GM19438 (cell line): ENCODE measurements around the gene ASCC3.

Experiments
- ATAC-seq: cut with Tn5 transposase; IDR thresholded peaks from one replicate; pipeline ENCODE4 v1.9.1; 2021; ENCODE audit warnings: low read depth; ENCODE audit not compliant: unreplicated experiment

Gene ASCC3

DNA sequence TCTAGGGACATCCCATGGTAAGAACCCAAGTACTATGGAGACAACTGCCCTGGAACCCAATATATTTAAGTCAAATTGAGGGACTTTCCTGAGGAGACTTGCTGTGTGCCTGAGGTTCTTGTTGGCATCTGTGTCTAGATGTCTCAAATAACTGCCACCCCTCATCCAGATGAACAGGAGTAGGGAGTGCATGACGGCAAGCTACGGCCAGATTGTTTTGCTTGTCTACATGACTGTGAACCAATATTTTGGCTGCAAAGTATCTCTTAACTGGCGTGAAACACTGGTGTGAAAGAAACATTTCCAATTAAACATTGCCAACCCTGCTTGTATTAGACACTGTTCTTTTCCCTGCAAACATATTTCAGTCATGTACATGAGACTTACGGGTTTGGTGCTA lies 364.0 kb downstream of the ASCC3 start:
- no peak for ATAC-seq

DNA sequence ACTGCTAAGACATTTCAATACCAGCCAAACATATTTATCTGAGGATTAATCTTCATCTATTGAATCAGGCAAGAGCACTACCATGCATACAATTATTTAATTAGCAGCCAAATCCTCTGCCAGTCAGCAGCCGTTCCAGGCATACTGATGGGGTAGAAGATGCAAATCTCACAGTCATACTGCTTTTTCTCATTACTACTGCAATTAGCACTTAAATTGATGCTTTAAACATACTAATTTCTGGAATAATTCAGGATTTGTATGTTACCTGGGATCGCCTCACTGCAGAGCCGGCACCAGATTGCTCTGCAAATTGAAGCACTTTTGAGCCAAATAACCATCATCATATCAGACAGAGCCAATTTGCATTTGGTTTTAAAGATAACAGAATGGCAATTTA lies 366.5 kb downstream of the ASCC3 start:
- ATAC-seq = no peak

DNA sequence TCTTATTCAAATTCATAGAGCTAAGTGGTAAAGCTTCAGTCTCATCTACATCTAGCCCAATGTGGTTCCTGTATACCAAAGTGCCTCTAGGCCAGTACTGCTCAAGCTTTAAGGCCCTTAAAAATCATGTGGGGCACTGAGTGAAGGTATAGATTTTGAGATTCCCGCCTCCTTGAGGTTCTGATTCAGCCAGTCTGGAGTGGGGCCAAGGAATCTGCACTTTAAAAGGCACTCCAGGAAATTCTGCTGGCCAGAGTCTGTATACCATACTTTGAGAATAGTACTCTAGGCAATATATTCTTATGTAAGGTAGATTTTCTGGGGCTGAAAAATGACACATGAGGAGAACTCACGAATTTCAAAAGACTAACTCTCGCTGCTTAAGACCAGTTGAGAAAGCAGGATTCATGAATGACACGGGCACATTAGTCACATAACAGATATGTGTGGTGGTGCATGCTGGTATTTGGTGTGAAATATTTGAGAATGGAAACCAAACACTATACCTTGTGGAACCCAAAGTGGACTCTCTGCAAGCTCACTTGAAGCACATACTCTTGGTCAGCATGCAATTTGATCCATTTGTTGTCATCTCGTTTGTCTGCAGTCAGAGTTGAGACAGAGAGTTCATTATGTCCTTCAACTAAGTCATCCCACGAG lies 368.8 kb downstream of the ASCC3 start:
- no peak for ATAC-seq

DNA sequence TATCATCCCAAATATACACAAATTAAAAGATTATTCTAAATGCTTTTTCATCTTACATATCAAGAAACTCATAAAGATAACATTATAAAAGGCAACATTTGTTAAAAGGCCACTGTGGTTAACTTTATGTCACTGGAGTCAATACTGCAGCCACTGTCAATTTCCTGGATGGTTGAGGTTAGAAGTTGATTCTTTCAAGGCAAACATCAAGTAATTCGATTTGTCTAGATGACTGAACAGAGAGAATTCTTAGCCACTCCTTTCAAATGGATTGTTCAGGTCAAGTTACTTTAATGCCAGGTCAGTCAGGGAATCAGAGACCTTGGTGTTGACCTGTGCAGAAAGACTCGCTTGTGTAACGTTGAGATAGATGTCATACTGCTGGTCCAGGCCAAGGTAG lies 372.0 kb downstream of the ASCC3 start:
- no peak for ATAC-seq

DNA sequence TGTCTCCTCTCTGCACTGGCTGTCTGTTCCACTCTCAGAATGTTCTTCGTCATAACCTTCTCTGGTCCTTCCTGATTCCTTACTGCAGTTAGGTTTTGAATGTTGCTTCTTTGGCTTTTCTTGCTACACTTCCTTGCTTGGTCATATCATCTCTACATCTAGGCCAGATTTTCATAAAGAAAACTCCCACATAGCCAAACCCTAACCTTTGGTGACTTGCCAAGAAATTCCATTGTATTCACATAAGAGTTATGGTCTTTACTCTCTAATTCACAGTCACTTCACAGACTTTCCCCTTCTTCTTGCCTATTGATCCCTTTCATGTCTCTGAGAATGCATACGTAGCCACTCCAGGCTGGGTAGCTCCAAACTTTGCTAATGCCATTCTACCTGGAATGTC lies 374.5 kb downstream of the ASCC3 start:
- ATAC-seq = no peak

DNA sequence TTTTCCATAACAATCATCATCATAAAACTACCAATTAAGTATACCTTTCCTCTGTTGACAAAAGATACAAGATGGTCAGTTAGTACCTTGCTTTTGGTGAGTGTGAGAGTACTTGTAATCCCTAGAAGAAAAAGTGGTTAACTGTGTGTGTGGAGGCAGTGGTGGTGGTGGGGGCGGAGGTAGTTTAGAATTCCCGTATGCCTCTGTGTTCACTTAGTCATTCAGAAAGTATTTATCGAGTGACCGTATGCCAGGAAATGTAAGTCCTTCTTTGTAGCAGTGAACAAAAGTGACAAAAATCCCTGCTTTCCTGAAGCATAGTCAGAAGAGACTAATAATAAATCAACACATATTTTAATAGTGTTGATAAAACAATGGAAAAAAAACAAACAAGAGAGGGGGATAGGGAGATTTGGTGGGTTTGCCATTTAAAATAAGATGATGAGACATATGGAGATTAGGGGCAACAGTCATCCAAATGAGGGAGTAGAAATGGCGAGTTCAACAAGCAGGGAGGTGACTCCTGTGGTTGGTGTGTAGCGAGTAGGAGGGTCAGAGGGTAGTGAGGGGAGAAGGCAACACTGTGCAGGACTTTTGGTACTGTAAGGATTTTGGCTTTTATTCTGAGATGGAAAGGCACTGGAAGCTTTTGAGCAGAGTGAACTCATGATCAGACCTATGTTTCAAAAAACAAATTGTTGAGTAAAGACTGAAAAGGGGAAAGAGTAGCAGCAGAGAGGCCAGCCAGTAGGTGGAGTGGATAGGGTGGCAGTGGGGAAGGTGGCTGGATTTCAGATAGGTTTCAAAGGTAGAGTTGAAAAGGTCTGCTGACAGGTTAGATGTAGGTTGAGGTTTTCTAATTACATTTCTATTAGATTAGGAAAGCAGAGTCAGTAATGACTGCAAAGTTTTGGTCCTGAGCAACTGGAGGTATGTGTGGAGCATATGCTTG lies 376.1 kb downstream of the ASCC3 start:
- no peak for ATAC-seq

DNA sequence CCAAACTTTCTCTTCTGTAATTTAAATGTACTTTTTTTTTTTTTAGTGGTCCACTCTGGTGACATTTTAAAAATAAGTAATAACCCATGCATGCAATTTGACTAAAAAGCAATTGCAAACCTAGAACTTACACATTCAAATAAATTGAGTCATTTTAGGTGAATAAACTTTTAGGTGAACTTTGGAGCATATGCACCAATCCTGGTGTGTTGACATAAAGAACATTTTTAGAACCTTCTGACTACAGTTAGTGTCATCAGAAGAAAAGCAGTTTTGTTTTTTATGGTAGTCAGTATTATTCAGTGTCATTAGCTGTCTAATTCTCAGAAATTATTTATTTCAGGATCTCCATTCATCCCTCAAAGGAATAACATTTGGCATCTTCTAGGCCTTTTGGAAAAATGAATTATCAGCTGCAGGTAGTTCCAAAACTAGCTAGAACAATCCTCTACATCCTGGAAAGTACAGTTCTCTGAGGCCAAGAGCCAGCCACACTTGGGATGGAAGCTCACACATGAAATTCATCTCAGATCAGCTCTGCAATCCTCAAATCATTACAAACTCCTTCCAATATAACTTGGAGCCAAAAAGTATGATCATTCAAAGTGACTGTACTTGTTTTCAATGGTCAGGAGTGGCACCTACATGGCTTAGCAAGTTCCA lies 378.0 kb downstream of the ASCC3 start:
- no peak for ATAC-seq

DNA sequence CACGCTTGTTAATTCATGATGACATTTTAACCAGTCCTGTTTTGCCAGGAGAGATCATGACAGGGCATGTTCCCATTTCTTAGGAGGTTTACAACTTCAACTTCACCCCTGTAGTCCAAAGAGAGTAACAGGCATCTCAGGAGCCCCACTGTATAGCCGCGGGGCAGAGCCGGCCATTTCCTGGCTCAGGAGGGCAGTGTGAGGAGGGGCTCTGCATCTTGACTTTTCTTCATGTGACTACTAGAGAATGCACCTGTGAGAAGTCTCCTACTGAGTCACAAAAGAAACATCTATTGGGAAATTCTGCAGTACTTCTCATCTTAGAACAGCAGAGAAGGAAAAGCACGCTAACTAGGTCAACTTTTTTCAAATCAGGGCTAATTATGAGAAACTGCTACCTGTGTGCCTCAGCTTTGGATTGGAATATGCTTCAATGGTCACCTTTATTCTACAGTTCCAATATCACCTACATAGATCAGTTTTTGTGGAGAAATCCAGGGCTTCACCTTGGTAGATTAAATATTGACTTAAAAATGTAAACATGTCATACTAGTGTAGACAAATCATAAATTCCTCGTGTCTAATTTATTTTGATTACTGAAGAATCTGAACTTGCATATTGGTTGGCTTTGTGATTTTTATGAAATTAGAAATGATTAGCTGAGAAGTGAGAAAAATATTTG lies 387.8 kb downstream of the ASCC3 start:
- ATAC-seq = no peak

DNA sequence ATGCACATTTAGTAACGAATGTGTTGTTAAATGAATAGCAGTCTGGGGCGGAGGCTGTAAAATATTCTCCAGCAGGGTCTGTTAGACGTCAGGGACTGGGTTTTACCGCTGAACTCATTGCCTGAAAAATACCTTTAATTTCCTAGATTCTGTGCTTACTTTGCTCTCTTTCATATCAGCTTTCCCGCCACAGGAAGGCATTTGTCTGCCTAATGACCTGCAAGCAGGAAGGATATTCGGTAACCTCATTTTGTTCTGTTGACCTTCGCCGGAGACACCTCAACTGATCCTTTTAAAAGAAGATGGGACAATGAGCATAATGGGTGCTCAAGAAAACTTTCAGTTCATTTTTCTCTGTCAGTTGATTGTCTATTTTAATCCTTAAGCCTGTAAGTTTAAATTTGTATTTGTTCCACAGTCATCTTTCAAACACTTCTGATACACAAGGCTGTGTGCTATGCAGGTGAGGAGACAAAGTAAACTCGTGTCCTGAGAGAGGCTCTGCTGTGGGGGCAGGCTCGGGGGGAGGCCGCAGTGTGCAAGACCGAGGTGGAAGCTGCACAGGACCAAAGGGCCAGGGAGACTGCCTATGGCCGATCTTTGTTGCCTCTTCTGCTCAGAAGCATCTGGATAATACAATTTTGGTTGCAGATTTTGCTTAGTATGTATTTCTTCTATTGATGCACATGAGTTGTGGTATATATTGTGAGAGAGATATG lies 389.0 kb downstream of the ASCC3 start:
- no peak for ATAC-seq

DNA sequence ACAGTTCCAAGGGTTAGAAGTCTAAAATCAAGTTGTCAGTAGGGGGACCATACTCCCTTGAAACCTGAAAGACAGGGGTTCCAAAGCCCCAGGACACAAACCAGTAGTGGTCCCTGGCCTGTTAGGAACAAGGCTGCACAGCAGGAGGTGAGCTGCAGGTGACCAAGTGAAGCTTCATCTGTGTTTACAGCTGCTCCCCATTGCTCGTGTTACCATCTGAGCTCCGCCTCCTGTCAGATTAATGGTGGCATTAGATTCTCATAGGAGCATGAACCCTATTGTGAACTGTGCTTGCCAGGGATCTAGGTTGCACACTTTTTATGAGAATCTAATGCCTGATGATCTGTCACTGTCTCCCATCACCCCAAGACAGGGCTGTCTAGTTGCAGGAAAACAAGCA lies 391.1 kb downstream of the ASCC3 start:
- no peak for ATAC-seq

DNA sequence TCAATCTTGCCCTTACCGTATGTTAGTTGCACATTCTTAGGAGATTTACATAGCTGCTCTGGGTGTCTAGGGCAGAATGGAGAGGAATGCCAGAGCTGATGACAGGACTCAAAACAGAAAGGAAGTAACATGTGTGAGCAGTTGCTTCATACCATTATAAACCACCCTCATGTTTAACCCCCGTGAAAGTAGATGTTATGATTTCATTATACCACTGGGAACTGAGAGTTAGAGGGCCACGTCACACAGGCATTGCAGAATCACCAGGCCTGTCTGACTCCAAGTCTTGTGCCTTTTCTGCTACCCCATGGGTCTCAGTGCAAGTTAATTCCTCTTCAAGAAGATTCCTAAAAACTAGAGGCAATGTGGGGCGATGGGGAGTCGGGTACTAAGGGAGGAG lies 392.9 kb downstream of the ASCC3 start:
- no peak for ATAC-seq

DNA sequence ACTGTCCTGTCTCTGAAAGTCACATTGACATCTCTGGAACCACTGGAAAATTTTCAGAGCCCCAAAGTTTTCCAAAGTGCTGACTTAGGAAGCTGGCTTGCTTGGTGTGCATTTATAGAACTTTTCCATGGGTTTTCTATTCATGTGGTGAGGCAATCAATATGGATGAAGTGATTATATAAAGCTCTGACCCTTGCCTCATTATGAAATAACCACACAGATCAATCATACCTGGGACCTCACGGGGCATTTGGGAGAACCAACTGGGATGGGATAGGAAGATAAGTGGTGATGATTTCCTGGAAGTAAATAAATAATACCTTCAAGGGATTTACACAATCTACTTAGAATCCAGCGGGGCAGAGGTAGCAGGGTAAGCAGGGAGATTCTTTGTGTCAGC lies 393.5 kb downstream of the ASCC3 start:
- no peak for ATAC-seq

DNA sequence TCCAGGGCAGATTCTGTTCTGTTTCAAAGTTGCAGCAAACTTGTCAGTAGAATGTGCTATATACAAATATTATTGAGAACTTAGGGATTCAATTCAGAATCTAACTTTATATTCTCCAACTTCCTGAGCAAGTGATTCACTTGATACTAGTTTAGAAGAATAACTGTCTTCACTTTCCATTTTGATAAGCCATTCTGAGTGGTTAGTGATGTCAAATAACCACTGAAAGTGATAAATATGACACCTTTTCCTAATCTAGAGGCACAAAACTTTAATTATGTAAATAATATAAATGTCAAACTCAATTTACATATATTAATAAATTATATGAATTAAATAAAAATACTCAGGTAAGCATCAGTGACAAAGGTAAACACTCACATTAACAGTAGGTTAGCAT lies 395.9 kb downstream of the ASCC3 start:
- no peak for ATAC-seq

DNA sequence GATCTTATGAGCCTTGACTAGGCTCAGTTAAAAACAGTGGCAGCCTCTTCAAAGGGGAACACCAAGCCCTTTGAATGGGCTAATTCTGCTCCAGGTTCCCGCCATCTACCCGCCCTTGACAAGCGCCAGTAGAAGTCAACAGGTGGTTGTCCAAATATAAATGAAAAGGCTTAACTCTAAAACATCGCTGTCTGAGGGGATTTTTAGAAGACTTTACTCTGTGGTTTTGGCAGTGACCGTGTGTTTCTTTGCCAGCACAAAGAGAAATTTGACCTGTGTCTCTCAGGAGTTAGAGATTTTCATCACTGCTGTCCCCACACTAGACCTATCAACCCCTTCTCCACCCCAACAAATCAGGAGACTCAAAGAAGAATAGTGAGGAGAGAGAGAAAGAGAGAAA lies 396.7 kb downstream of the ASCC3 start:
- no peak for ATAC-seq

DNA sequence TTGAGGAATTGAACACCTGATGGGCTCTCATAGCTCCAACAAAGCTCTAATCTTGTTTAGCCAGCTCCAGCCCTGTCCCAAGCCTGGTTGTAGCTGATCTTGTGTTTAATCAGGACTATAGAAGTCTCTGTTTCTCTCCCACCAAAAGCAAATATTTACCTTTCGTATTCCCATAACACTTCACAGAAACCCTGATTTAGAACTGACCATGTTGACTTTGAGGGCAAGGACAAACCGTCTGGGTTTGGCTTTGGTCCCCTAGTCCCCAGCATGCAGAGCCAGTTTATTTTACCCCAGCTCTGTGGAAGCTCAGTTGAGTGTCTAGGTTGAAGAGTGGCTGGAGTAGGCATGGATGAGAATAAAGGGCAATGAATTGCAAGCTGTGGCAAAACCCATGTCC lies 398.4 kb downstream of the ASCC3 start:
- ATAC-seq = no peak

DNA sequence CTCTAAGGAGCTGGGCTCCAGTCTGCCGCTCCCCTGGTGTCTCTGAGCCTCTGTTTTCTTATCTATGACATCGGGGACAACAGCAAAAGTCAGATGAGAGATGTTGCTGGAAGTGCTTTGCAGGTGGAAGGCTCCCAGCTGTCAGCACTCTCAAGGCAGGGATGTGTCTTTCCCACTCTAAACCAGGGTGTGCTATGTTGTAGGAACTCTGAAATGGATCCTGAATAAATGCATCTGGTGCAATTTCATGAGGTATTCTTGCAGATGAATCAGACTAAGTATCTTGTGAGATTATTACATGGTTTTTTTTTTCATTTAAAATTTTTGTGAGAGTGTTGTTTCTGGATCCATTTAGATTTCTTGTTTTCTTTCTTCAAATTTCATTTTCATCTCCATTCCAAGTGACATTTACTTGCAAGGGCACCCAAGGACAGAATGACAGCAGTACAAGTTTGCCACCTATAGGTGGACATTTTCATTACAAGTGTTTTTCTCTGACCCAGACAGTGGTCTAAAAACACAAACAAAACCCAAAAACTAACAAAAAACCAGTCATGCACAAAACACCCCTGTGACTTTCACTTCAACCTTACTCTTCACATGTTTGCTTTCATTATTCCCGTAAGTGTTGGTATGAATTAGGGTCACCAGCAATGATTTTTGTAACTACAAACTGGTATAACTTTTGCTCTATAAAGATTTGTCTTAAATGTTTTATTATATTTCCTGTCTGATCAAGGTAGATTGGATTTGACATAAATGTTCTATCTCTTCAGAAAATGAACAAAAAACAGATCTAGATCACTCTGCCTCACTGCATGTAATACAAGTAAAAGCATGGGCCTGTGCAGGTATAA lies 401.7 kb downstream of the ASCC3 start:
- ATAC-seq = no peak

DNA sequence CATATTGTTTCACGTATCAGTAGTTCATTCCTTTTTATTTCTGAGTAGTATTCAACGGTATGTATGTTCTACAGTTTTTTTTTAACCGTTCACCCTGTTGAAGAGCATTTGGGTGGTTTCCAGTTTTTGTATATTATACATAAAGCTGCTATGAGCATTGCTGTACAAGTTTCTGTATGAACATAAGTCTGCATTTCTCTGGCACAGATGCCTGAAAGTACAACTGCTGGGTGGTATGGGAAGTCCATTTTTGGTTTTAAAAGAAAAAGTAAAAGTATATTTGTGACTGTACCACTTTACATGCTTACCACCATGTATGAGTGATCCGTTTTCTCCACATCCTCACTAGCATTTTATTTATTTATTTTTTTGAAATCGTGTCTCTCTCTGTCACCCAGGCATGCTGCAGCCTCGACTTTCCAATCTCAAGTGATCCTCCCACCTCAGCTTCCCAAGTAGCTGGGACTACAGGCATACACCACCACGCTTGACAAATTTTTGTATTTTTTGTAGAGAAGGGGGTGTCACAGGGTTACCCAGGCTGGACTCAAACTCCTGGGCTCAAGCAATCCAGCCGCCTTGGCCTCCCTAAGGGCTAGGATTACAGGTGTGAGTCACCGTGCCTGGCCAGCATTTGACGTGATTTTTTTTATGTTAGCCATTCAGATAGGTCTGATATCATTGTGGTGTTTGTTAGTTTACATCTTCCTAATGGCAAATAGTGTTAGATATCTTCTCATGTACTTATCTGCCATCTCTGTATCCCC lies 405.4 kb downstream of the ASCC3 start:
- peak; percentile 60 for ATAC-seq

DNA sequence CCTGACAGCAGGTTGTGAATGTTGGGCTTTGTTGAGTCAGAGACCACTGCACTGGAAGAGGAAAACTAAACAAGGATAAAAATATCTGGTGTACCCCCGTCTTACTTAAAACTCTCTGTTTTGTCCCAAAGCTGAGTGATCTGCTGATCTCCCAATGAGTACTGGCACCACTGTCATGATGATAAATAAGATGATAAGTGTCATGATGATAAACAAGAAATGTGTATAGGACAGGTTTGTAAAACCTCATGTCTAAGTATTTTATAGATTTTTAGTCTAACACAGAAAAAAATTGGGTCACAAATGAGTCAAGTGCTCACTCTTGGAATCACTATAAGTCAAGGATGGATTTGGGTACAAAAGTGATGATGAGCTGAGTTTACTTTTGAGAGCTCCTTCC lies 407.9 kb downstream of the ASCC3 start:
- no peak for ATAC-seq

DNA sequence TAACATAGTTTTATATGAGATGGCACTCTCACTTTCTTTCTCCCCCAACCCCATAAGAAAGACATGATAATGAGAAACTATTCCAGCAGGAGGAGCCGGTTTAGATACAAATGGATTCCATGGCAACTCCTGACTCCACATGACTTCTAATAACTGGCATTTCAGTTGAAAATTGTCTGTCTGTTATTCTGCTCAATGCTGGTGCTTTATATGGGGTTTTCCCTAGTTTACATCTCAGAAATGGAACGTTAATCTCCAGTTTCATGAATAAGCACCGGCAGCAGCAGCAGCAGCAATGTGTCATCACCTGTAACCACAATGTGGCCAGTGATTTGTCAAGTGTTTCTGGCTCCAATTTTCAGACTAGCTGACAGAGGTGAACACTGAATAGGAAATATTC lies 408.5 kb downstream of the ASCC3 start:
- ATAC-seq = peak; percentile 84
